Measurements from ENCODE around the gene BRD9.

- TF ChIP-seq, protein P1, sequence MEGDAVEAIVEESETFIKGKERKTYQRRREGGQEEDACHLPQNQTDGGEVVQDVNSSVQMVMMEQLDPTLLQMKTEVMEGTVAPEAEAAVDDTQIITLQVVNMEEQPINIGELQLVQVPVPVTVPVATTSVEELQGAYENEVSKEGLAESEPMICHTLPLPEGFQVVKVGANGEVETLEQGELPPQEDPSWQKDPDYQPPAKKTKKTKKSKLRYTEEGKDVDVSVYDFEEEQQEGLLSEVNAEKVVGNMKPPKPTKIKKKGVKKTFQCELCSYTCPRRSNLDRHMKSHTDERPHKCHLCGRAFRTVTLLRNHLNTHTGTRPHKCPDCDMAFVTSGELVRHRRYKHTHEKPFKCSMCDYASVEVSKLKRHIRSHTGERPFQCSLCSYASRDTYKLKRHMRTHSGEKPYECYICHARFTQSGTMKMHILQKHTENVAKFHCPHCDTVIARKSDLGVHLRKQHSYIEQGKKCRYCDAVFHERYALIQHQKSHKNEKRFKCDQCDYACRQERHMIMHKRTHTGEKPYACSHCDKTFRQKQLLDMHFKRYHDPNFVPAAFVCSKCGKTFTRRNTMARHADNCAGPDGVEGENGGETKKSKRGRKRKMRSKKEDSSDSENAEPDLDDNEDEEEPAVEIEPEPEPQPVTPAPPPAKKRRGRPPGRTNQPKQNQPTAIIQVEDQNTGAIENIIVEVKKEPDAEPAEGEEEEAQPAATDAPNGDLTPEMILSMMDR (IDR thresholded peaks at IDR 0.05; ENCODE audit: extremely low read depth in 1 of 2, insufficient read depth in 1 of 2, low read depth in 1 of 2, low read length in 2 of 2), result no peak
- TF ChIP-seq POLR2AphosphoS5 (IDR thresholded peaks at IDR 0.05; ENCODE audit: insufficient read depth, low read depth, low read length) (no peak), POLR2A (IDR thresholded peaks at IDR 0.05; ENCODE audit: low read depth, low read length) (no peak), EZH2 (IDR thresholded peaks at IDR 0.05; ENCODE audit: borderline replicate concordance, low read depth, low read length, severe bottlenecking) (no peak), GATA2 (IDR thresholded peaks at IDR 0.05; ENCODE audit: insufficient read depth, insufficient read length, low read depth, low read length) (no peak)
Measured at GRCh38 chr5:864492-865167, 28.0 kb downstream of the BRD9 start.

Measured in endothelial cell of umbilical vein (primary cell).